Lower leg skin (tissue), 4 donors: ENCODE measurements around the gene TNFRSF19. TPM values are rescaled to one million over a fixed set of nuclear protein-coding genes. Genes with fewer than 3 reads are reported as not detected.

Experiments
- DNase-seq, 2 donors: peaks; one replicate each; pipeline ENCODE4 v3.0.0-alpha.2; 2019; ENCODE audit warnings: low spot score in 2 of 2
- H3K4me3 ChIP-seq: fragments of 200-600 bp; sonication (generic); 2 replicates; pipeline ENCODE4 v1.5.1; 2017; ENCODE audit warnings: mild to moderate bottlenecking, low read depth; ENCODE audit not compliant: poor library complexity, severe bottlenecking
- CTCF ChIP-seq, 3 donors: fragments of 450-650 bp; IDR thresholded peaks; one replicate each; pipeline ENCODE4 v1.5.1; 2016; ENCODE audit warnings: antibody characterized with exemption in 3 of 3, mild to moderate bottlenecking in 3 of 3, moderate library complexity in 2 of 3
- POLR2A ChIP-seq, 2 donors: fragments of 450-650 bp; IDR thresholded peaks; one replicate each; pipeline ENCODE4 v1.6.1; 2016 to 2017; ENCODE audit warnings: antibody characterized with exemption in 2 of 2, mild to moderate bottlenecking in 1 of 2, moderate library complexity in 1 of 2
- WGBS, 2 donors: methylation state at CpG; one replicate each; pipeline ENCODE4 v1.1.5; 2018; 5-methylcytosine and 5-hydroxymethylcytosine counted together
- intact Hi-C: fragments of 100-400 bp; cut with DNase I; formaldehyde crosslinking; loops from one replicate; pipeline ENCODE4 v1.15.0; 2023; ENCODE audit warnings: low total_unique reads
- total RNA-seq, 4 donors: library from RNA; depleted of rRNA; stranded (reverse); fragments of >200 nt; gene quantifications; one replicate each; pipeline ENCODE4 v1.1.0, GENCODE V29; 2016

Gene TNFRSF19
- total RNA-seq, 4 donors from 2014 or later = 51.2 to 106 (median 72.5) TPM

GRCh38 chr13:23692816-23693215 is 122.6 kb downstream of the TNFRSF19 start:
- TF ChIP-seq POLR2A (IDR thresholded peaks at IDR 0.05) (no peak), CTCF (IDR thresholded peaks at IDR 0.05) (no peak)
- WGBS, 2 donors = 61 to 65% methylated on average over 3 of the region's 3 CpGs
- H3K4me3 ChIP-seq = no peak overlapping the region
- intact Hi-C loops = no loop called here
- no peak for DNase-seq

GRCh38 chr13:23695196-23695595 is 125.0 kb downstream of the TNFRSF19 start:
- intact Hi-C loops = no loop called here
- 82 to 88% methylated on average over 12 to 20 of the region's 28 CpGs for WGBS, 2 donors
- H3K4me3 ChIP-seq = no peak overlapping the region
- no peak for DNase-seq
- TF ChIP-seq POLR2A (IDR thresholded peaks at IDR 0.05) (no peak), CTCF (IDR thresholded peaks at IDR 0.05) (no peak)

GRCh38 chr13:23695711-23696464 is 125.7 kb downstream of the TNFRSF19 start:
- intact Hi-C loops = no loop called here
- 38 to 41% methylated on average over 42 to 45 of the region's 46 CpGs for WGBS, 2 donors
- no peak overlapping the region for H3K4me3 ChIP-seq
- no peak for TF ChIP-seq POLR2A (IDR thresholded peaks at IDR 0.05)
- TF ChIP-seq CTCF (IDR thresholded peaks at IDR 0.05) = no peak
- no peak for DNase-seq

- no peak overlapping the region for H3K4me3 ChIP-seq
- no peak for DNase-seq
- WGBS, 2 donors = 57 to 59% methylated on average over 5 of the region's 5 CpGs
- intact Hi-C loops = no loop called here
- TF ChIP-seq CTCF (IDR thresholded peaks at IDR 0.05) (no peak), POLR2A (IDR thresholded peaks at IDR 0.05) (no peak)
These were observed 126.4 kb downstream of the TNFRSF19 start for GRCh38 chr13:23696610-23697009.

GRCh38 chr13:23697772-23698313 is 127.6 kb downstream of the TNFRSF19 start:
- no peak for DNase-seq
- no peak for TF ChIP-seq CTCF (IDR thresholded peaks at IDR 0.05)
- no peak for TF ChIP-seq POLR2A (IDR thresholded peaks at IDR 0.05)
- WGBS, 2 donors = 90 to 96% methylated on average over 1 of the region's 1 CpG
- intact Hi-C loops = no loop called here
- no peak overlapping the region for H3K4me3 ChIP-seq
